Naive thymus-derived CD8-positive, alpha-beta T cell (primary cell): ENCODE results near the gene IP6K2. TPM values are rescaled to one million over a fixed set of nuclear protein-coding genes. Genes with fewer than 3 reads are reported as not detected.

Experiments
- ATAC-seq, 2 donors: fragments of 150-1000 bp; cut with Tn5 transposase in 1 of 2; sonication (Bioruptor Pico), chemical (Tn5 transposase) in 1 of 2; 1 replicate in 1 of 2; 2 replicates in 1 of 2; pipeline ENCODE4 v1.10.0; 2021; ENCODE audit warnings: mild to moderate bottlenecking in 2 of 2, moderate library complexity in 2 of 2
- POLR2A ChIA-PET: fragments of 350-600 bp; sonication (Branson Sonifier 250); formaldehyde crosslinking; loops from one replicate; lab custom pipeline; 2021; ENCODE audit warnings: antibody characterized with exemption; lab: Charles Lee
- DNase-seq, 10 donors: peaks; one replicate each; pipeline versions ENCODE4 v3.0.0 to v3.0.0-alpha.2; 2020 to 2022
- H3K27ac Mint-ChIP-seq, 10 donors: one replicate each; pipeline ENCODE4 v1.8.0; 2020 to 2022; ENCODE audit warnings: mild to moderate bottlenecking in 10 of 10, mixed read lengths in 10 of 10, moderate library complexity in 4 of 10, inconsistent platforms in 1 of 10
- H3K27me3 Mint-ChIP-seq, 5 donors: one replicate each; pipeline ENCODE4 v1.8.0; 2021 to 2022; ENCODE audit warnings: mixed read lengths in 5 of 5
- H3K36me3 Mint-ChIP-seq, 3 donors: one replicate each; pipeline ENCODE4 v1.8.0; 2020 to 2022; ENCODE audit warnings: mixed read lengths in 3 of 3, mild to moderate bottlenecking in 2 of 3, inconsistent platforms in 1 of 3
- H3K4me1 Mint-ChIP-seq, 4 donors: one replicate each; pipeline ENCODE4 v1.8.0; 2021 to 2022; ENCODE audit warnings: mixed read lengths in 4 of 4
- H3K4me3 Mint-ChIP-seq, 10 donors: one replicate each; pipeline ENCODE4 v1.8.0; 2020 to 2022; ENCODE audit warnings: mild to moderate bottlenecking in 10 of 10, mixed read lengths in 10 of 10, moderate library complexity in 6 of 10, inconsistent platforms in 1 of 10
- H3K9me3 Mint-ChIP-seq, 9 donors: one replicate each; pipeline ENCODE4 v1.8.0; 2020 to 2022; ENCODE audit warnings: mixed read lengths in 9 of 9, mild to moderate bottlenecking in 3 of 9, inconsistent platforms in 1 of 9, moderate library complexity in 1 of 9
- polyA plus RNA-seq, 3 donors: library from polyadenylated mRNA; unstranded; fragments of 300-500 nt; fragmentation: Illumina TruSeq; gene quantifications; one replicate each; pipeline ENCODE4 v1.2.3, GENCODE V29; 2021
- total RNA-seq, 8 experiments: library from RNA in 2 of 8; stranded (reverse) in 2 of 8; gene quantifications; one replicate each; pipeline ENCODE4 v1.2.3 and lab custom pipeline; 2021 to 2026

IP6K2 gene
- total and polyA plus RNA-seq, 5 experiments from 2014 or later, result 46.4 to 91.5 (median 58.8) TPM

DNA sequence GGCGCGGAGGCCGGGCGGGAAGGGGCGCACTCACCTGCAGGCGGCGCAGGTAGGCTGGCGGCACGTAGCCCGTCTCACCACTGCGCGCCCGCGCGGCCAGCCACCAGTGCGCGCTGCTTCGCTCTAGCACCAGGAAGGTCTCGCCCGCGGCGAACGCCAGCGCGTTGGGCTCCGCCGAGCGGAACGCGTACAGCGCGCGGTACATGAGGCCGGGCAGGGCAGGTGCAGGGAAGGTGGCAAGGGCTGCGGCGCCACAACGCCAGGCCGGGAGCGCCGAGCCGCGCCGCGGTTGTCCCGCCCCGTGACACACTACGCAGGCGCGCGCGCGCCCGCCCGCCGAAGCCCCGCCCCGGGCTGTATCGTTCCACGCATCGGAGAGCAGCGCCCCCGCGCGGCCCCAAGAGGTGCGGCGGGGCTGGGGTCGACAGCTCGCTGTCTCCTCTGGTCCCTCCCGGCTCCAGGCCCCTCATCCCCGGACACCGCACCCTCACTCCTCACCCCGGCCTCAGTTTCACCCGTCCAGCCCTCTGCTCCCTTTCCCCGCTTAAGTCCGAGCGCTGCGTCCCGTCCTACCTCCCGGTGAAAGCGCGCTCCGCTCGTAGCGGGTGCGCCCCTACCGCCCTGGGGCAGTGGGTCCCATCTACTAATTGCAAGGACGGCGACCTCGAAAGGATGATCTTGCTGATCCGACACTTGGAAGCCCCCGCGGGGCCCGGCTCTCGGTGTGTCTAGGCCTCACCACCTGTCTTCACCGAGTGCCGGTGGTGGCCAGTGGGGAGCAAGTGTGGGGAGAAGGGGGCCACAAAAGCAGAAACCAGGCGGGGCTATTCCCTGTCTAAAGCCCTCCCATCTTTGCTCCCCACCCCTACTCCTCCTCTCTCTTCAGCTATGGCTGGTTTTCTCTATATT lies 31.2 kb downstream of the IP6K2 start, which contains the start of gene NCKIPSD:
TSS of gene NCKIPSD (minus strand) at position 313 of the 909 bp plus-strand sequence. CDS start at position 205, 108 bp downstream.
- Mint-ChIP-seq H3K36me3 (peaks cover 0 to 45% (median 7%) of the 10 kb centered on the region in 3 donors), H3K4me1 (peaks cover 21 to 39% (median 28%) of the 10 kb centered on the region in 4 donors), H3K27ac (peak within 1 kb of the TSS; percentile 71 to 94 (median 92)), H3K9me3 (no peaks in the 10 kb centered on the region), H3K4me3 (peak within 1 kb of the TSS; percentile 87 to 98 (median 93)), H3K27me3 (no peaks in the 10 kb centered on the region)
- peak; percentile 78 to 97 (median 92) for DNase-seq
- POLR2A ChIA-PET, result interaction anchor here (0.6 to 1.0 kb wide), 3 partner anchors 10 to 408 kb away, joined by 3 to 7 read pairs (median 3); no protein-coding TSS in a partner anchor
- peak; percentile 85 to 87 for ATAC-seq

DNA sequence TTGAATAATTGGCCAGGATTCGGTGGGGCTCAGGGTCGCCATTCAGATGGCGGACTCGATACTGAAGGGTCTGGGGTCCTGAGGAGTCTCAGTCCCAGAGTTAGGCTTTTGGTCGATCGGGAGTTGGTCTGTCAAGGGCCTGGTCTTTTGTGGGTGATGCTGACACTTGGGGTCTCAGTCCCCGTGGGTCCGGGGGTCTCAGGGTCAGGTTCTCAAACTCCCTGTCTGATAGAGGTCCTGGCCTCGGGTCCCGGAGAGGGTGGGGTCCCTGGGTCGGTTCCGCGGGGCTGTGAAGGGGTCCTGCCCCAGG lies 31.8 kb downstream of the IP6K2 start:
- Mint-ChIP-seq H3K36me3 (peaks cover 0 to 47% (median 11%) of the 10 kb centered on the region in 3 donors), H3K4me1 (peaks cover 24 to 39% (median 33%) of the 10 kb centered on the region in 4 donors), H3K27ac (peak overlapping the region in 9 of 10 donors; percentile 71 to 94 (median 91)), H3K27me3 (no peaks in the 10 kb centered on the region), H3K9me3 (no peaks in the 10 kb centered on the region), H3K4me3 (peak overlapping the region; percentile 87 to 98 (median 93))
- DNase-seq, result no peak
- ATAC-seq, result no peak
- POLR2A ChIA-PET, result interaction anchor here (0.9 kb wide), 1 partner anchor 31 kb away, joined by 3 read pairs; the partner anchor contains the start of gene IP6K2

DNA sequence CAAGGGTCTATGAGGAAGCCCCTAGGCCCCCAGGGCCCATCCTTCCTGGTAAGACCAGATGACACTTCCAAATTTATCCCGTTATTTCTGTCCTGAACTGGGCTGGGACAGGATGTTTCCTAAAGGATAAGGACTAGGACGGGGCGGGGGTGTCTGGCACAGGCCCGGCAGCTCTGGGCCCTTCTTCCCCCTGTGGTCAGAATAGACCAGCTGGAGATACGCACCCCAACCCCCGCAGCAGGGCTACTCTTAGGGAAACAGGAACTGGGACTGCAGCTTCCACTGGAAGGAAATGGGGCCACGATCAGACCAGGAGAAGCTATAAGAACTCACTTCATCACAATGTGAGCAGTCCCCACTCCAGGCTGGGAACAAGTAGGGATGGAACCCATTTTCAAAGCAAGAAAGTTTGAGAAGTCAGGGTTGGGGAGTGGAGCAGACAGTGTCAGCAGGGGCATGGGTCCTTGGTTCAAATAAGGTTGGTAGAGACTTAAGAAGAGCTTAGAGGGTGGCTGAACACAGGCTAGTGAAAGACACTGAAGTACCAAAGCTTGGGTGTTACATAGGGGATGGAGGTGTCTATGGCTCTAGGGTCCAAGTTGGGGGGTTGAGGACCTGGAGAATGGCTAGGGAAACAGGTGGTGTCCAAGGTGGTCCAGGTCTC lies 32.4 kb downstream of the IP6K2 start:
- Mint-ChIP-seq H3K4me3 (peak overlapping the region; percentile 82 to 98 (median 91)), H3K4me1 (peaks cover 24 to 39% (median 37%) of the 10 kb centered on the region in 4 donors), H3K36me3 (peaks cover 0 to 41% (median 11%) of the 10 kb centered on the region in 3 donors), H3K27me3 (no peaks in the 10 kb centered on the region), H3K9me3 (no peaks in the 10 kb centered on the region), H3K27ac (peak overlapping the region in 8 of 10 donors; percentile 59 to 94 (median 83))
- ATAC-seq (no peak), DNase-seq (no peak)
- POLR2A ChIA-PET, result interaction anchor here (0.5 to 1.5 kb wide), 4 partner anchors 17 to 309 kb away, joined by 3 to 7 read pairs (median 4); partner anchors contain the start of gene IP6K2

DNA sequence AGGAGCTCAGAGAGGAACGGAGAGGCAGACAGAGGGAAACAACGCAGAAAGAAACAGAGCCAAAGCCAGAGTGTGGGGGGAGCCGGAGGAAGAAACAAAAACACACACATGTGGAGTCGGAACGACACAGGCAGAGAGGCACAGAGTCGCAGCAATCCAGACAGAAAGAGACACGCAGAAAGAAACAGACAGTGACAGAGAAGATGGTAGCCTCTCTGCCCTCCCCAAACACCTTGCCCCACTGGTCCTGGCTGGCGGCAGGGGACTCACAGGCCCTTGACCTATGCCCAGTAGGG lies 33.0 kb downstream of the IP6K2 start:
- H3K9me3 Mint-ChIP-seq, result no peaks in the 10 kb centered on the region
- H3K36me3 Mint-ChIP-seq, result peaks cover 0 to 36% (median 11%) of the 10 kb centered on the region in 3 donors
- H3K27ac Mint-ChIP-seq, result peak overlapping the region in 4 of 10 donors; percentile 65 to 85 (median 68)
- POLR2A ChIA-PET, result interaction anchor here (0.8 to 1.5 kb wide), 2 partner anchors 18 to 22 kb away, joined by 4 to 5 read pairs; no protein-coding TSS in a partner anchor
- peaks cover 24 to 43% (median 39%) of the 10 kb centered on the region in 4 donors for H3K4me1 Mint-ChIP-seq
- ATAC-seq, result no peak
- peak overlapping the region in 9 of 10 donors; percentile 44 to 97 (median 84) for H3K4me3 Mint-ChIP-seq
- DNase-seq, result no peak
- no peaks in the 10 kb centered on the region for H3K27me3 Mint-ChIP-seq

DNA sequence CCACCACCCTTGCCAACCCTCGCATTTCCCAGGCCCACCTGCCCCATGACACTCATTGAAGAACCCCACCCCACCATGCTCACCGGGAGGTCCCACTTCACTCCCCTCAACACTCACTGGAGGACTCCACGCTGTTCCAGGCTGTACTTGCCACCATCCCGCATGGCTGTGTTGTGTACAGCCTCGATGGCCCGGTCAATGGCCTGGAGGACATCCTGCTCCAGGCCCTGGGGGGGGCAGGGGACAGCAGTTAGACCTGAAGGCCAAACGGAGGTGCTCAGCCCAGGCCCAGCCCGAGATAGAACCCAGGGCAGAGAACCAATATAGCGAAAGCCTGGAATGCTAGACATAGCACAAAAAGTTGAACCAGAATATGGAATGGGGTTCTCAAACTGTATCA lies 34.2 kb downstream of the IP6K2 start:
- Mint-ChIP-seq H3K4me3 (no peak overlapping the region), H3K9me3 (no peaks in the 10 kb centered on the region), H3K4me1 (peaks cover 24 to 45% (median 39%) of the 10 kb centered on the region in 4 donors), H3K27me3 (no peaks in the 10 kb centered on the region), H3K27ac (peak overlapping the region in 2 of 10 donors; percentile 38 to 65), H3K36me3 (peaks cover 0 to 35% (median 6%) of the 10 kb centered on the region in 3 donors)
- DNase-seq (no peak), ATAC-seq (no peak)
- POLR2A ChIA-PET, result no interaction called here

DNA sequence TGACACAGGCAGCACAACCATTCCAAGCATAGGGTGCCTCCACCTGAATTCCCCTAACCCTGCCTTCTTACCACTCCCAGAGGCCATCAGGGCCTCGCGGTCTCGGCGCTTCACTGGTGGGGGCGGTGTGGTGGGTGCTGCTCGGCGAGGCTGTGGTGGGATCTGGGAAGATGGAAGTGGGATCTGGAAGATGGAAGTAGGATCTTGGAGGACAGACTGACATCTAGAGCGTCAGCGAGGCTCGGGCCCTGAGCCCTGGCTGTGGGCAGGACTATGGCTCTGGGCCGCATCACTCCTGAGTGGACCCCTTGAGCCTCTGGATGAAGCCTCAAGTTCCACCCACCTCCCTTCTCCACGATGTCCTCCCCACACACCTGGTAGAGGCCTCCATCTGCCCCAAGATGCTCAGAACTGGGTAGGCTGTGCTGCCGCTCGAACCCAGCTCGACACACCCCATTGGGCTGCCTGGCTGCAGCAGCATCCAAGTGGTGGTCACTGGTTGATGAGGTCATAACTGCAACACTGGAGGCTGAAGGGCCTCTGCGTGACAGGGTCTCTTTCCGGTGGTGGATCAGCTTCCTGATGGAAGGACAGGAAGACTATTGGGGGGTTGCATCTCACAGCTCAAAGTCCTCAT lies 34.9 kb downstream of the IP6K2 start:
- H3K9me3 Mint-ChIP-seq, result no peaks in the 10 kb centered on the region
- no peaks in the 10 kb centered on the region for H3K27me3 Mint-ChIP-seq
- H3K27ac Mint-ChIP-seq, result no peak overlapping the region
- DNase-seq (no peak), ATAC-seq (no peak)
- peak overlapping the region in 1 of 10 donors; percentile 38 for H3K4me3 Mint-ChIP-seq
- POLR2A ChIA-PET, result no interaction called here
- H3K36me3 Mint-ChIP-seq, result peaks cover 0 to 37% (median 6%) of the 10 kb centered on the region in 3 donors
- H3K4me1 Mint-ChIP-seq, result peaks cover 23 to 45% (median 39%) of the 10 kb centered on the region in 4 donors

DNA sequence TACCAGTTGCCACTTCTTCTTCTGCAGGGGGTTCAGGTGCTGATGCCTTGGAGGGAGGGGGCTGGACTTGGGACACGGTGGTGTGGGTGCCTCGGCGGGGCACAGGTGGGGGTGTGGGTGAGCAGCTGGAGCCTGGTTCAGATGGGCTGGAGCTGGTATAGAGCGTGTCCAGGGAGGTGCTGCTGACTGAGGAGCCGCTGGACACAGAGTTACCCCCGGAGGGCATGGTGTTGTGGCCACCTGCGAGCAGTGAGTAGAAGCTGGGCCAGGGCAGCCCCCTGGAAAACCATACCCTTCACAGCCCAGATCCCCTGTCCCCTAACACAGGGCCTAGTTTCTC lies 35.5 kb downstream of the IP6K2 start:
- H3K27ac Mint-ChIP-seq, result no peak overlapping the region

DNA sequence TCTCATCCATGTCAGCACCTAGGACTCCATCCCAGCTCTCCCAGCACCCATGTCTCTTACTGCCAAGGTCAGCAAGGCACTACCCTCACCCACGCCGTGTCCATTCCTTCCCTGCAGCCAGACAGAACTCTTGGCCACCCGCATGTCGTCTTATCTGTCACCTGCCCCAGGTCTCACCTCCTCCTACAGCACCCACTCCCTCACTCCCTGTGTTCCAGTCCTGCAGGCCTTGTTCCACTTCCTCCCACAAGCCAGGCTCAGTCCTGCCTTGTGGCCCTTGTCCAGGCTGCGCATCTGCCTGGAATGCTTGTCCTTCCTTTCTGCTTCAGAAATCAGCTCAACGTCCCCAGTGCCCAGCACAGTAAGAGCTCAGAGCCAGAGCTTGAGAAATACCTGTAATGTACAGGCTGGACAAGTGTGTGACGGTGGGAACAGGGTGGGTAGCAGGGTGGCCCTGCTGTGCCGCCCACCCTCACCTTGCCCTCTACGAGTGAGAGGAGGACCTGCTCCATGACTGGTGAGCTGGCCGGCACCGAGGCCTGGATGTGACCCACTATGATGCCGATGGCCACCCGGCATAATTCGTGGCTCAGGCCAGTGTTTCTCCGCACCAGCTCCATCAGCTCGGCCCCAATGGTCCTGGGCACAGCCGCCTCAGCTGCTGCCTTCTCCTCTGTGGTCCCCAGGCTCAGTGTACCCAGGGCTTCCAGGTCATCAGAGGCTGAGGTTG lies 36.0 kb downstream of the IP6K2 start:
- ATAC-seq (no peak), DNase-seq (no peak)
- Mint-ChIP-seq H3K27me3 (no peaks in the 10 kb centered on the region), H3K36me3 (peaks cover 0 to 38% (median 6%) of the 10 kb centered on the region in 3 donors), H3K27ac (peak overlapping the region in 4 of 10 donors; percentile 24 to 63 (median 50)), H3K9me3 (no peaks in the 10 kb centered on the region), H3K4me3 (peak overlapping the region in 1 of 10 donors; percentile 18), H3K4me1 (peaks cover 18 to 40% (median 32%) of the 10 kb centered on the region in 4 donors)
- POLR2A ChIA-PET, result no interaction called here

More for the DNA sequence above, 35.5 kb downstream of the IP6K2 start:
- Mint-ChIP-seq H3K4me3 (no peak overlapping the region), H3K36me3 (peaks cover 0 to 35% (median 6%) of the 10 kb centered on the region in 3 donors), H3K27me3 (no peaks in the 10 kb centered on the region), H3K4me1 (peaks cover 21 to 43% (median 36%) of the 10 kb centered on the region in 4 donors), H3K9me3 (no peaks in the 10 kb centered on the region)
- POLR2A ChIA-PET, result no interaction called here
- ATAC-seq, result no peak
- no peak for DNase-seq

DNA sequence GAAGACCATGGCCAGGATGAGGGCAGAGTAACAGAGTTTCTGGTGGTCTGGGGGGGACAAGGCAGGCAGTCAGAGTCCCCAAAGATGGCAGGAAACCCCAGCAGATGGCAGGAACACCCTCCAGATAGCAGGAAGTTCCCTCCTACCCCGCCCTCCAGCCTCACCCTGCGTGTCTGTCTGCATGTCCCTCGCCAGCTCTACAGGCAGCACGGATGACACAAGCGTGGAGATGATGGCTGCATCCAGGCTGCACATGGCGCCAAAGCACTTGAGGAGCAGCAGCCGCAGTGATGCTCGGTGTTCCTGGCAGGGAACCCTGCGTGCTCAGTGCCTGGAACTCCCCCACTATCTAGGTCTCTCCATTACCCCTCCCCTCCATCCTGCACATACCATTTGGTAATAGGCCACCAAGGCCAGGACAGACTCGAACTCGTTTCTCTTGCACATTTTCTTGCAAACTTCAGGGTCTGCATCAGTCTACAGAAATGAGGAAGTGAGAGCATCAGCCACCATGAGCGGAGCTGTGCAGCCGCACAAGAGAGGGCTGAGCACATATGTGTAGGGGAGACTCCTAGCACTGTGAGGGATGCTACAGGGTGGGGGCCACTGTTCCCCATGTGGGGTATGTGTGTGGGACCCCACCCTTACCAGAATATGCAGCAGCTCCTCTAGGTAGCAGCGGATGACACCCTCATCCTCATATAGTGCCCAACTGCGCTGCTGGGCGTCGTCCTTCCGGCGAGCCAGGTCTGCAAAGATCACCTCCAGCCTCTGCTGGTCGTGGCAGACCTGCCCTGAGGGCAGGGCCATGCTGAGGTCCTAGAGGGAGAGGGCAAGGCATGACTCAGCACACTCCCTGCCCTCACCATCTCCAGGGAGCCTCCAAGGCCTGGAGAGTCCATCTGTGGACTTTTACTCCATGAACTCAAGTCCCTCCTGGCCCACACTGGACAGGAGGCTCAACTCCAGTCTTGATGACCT lies 37.3 kb downstream of the IP6K2 start:
- ATAC-seq, result no peak

DNA sequence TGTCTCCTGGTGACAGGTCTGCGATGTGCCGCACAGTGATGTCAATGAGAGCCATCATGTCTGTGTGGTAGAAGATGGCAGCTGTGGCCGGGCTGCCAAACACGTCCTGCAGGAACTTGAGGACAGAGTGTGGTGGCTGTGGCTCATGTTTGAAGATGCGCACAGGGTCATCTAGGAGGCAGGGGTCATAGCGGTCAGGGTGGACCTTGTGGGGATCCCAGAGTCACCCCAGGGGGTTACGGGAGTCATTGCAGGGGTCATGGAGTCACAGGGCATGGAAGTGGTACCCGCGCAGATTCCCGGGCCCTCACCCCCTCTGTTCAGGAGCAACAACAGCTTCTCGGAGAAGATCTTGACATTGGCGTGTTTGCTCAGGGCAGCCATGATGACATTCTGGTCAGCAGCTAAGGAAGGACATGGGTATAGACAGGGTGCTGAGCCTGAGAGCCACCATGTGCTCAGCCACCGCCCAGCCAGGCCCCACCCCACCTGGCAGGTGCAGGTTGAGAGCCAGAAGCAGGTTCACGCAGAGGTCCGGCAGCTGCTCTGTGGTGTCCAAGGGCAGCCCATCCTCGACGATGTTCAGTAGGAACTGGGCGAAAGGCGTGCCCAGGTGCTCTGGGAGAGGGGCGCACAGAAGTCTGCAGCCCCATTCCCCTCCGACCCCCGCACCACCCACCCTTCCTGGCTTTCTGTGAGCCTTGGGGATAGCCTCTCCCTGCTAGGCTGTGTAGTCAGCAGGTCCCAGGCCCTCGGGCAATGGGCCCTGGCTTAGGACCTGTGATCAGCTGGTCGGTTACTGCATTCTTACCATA lies 38.2 kb downstream of the IP6K2 start:
- no peaks in the 10 kb centered on the region for H3K27me3 Mint-ChIP-seq
- H3K9me3 Mint-ChIP-seq, result no peaks in the 10 kb centered on the region
- H3K4me3 Mint-ChIP-seq, result no peak overlapping the region
- H3K36me3 Mint-ChIP-seq, result peaks cover 0 to 41% (median 6%) of the 10 kb centered on the region in 3 donors
- POLR2A ChIA-PET, result no interaction called here
- no peak for ATAC-seq
- no peak overlapping the region for H3K27ac Mint-ChIP-seq
- DNase-seq, result no peak
- H3K4me1 Mint-ChIP-seq, result peaks cover 12 to 24% (median 18%) of the 10 kb centered on the region in 4 donors

More for the DNA sequence above, 37.3 kb downstream of the IP6K2 start:
- peaks cover 0 to 41% (median 6%) of the 10 kb centered on the region in 3 donors for H3K36me3 Mint-ChIP-seq
- H3K4me3 Mint-ChIP-seq, result no peak overlapping the region
- H3K27ac Mint-ChIP-seq, result no peak overlapping the region
- H3K27me3 Mint-ChIP-seq, result no peaks in the 10 kb centered on the region
- H3K4me1 Mint-ChIP-seq, result peaks cover 18 to 32% (median 26%) of the 10 kb centered on the region in 4 donors
- no peak for DNase-seq
- POLR2A ChIA-PET, result no interaction called here
- H3K9me3 Mint-ChIP-seq, result no peaks in the 10 kb centered on the region
